HG03060 (cell line): ENCODE measurements around the gene PLD2.
A peak's percentile ranks its signal among the peaks of the same experiment; 100 is the strongest.
"Not testable (repeated sequence)": the region's sequence is repeated elsewhere in the genome, so short reads cannot be mapped to it uniquely, and the experiment has no call there.

Experiments used
- ATAC-seq: cut with Tn5 transposase; IDR thresholded peaks from one replicate; pipeline ENCODE4 v1.9.1; 2021; ENCODE audit warnings: low read depth, moderate number of reproducible peaks; ENCODE audit not compliant: unreplicated experiment

The PLD2 gene

GRCh38 chr17:4827399-4827798 lies 20.4 kb downstream of the PLD2 start:
- no peak for ATAC-seq

DNA sequence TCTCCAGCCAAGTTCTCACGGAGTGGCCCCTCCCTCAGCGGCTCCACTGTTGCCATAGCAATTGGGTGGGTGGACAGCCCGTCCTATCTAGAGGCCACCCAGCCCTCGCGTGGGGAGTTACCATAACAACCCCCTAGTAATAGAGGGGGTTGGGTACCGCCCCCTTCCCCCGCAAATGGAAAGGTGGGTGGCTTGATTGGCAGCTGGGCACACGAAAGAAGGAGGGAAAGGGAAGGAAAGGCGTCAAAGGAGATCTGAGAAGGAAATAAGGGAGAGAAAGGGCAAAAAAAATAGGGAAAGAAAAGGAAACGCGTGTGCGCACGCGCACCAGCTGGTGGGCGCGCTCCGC lies 25.9 kb downstream of the PLD2 start:
- not testable (repeated sequence) for ATAC-seq

DNA sequence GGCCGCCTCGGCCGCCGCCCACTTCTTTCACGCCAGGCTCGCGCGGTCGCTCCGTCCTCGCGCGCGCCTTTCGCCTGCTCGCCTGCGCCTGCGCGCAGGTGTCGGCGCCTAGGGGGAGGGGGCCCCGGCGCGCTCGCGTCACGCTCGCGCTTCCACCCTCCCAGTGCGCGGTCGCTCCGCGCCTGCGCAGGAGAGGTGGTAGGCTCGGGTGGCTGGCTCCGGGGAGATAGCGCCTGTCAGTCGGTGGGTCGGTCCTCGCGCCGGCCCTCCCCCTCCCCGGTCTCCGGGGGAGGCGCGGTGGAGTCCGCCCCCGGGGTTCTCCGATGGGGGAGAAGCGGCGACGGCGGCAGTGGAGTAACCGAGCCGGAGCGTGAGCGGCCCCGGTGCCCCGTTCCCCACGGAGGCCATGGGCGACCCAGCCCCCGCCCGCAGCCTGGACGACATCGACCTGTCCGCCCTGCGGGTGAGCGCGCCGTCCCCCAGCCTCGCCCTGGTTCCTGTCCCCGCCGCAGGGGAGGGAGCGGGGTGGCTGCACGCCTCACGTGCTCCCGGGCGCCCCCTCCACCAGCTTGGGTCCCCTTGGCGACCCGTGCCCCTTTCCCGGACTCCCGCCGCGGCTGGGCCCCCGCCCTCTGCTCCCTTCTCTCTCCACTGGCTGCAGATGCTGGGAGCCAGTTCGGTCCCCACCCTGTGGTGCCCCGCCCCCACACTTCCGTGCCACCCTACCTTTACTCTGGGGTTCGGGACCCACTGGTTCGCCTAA lies 26.4 kb downstream of the PLD2 start, which contains the start of gene MINK1:
TSS of gene MINK1 (plus strand) at position 163 of the 763 bp plus-strand sequence. CDS start at position 407, 244 bp downstream.
- peak; percentile 60 for ATAC-seq

DNA sequence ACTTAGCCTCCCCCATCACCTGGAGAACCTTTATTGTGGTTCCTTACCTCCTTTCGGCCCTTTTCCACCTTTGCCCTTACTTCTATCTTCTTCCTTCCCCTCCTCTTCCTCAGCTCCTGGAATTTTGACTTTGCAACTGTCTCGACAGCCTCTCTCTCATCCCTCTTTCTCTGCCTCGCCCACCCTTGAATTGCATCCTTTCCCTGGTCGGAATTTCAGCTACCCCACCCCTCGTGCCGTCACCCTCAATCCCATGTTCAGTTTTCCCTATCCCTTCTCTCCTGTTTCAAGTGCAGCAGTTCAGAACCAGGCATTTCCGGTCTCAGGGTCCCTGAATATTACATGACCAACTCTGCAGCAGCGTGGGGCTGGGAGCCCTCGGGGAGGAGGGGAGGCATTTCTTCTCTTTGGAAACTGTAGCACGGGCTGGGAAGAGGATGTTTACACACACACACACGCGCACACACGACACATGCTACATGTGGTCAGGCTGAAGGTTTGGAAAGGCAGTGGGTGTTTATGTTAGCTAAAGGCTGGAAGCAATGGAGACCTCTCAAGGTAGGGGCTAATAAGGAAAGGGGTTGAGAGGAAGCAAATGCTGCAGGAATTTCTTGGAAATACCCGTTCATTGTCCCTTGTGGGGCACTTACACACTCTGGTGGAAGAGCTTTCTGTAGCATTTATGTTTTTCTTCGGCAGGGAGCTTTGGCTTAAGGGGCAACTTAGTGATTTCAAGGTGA lies 27.2 kb downstream of the PLD2 start:
- no peak for ATAC-seq

DNA sequence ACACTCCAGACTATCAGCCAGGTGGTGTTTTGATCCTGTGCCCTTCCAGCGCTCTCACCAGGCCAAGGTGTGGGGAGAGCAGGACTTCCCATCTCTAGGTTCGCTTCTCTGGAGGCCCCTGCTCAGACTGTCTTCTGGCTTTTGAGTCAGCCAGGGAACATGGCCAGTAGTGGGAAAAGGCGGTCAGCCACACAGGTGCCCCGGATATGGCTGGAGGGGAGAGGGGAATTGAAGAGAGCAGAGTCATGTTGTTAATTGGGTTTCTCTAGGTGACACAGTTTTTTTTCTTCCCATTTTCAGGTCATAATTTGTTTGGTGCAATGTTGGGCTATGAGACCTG lies 27.7 kb downstream of the PLD2 start:
- ATAC-seq = no peak

DNA sequence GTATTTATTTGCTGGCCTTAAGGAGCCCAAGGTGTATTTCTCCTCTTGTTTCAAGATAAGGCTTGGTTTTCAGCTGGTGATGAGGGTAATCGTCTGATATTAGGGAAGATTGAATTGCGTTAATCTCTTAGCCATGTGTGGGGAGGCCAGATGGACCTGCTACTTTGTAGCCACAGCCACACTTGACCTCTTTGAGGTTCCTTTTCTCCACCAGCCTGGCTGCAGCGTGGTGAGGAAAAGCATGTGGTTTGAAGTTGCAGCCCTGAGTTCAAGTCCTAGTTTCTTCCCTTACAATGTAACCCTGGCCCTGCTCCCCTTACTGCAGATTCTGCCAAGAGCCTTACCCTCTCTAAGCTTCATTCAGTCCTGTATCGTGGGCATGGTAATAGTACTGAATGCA lies 29.3 kb downstream of the PLD2 start:
- ATAC-seq = no peak

GRCh38 chr17:4837471-4838308 lies 30.7 kb downstream of the PLD2 start:
- no peak for ATAC-seq

DNA sequence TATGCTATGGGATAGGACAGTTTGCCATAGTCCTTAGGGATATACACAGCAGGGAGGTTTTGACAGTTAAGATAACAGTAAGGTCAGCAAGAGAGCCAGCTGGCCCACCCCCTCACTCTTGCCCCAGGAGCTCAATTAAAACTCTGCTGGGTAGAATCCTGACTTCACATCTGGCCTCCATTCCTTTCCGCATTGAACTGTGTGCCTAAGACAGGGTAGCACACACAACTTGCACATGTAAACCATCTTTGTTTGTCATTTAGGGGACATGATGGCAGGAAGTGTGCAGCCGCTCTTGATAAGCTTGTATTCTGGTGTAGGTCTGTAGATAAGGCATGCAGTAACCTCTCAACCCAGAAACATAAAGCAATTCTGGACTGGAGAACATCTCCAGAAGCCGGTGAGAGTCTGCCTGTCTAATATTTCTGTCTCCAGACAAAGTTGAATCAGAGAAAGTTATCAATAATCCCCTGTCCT lies 31.4 kb downstream of the PLD2 start:
- ATAC-seq = no peak

GRCh38 chr17:4839221-4839620 lies 32.3 kb downstream of the PLD2 start:
- no peak for ATAC-seq

DNA sequence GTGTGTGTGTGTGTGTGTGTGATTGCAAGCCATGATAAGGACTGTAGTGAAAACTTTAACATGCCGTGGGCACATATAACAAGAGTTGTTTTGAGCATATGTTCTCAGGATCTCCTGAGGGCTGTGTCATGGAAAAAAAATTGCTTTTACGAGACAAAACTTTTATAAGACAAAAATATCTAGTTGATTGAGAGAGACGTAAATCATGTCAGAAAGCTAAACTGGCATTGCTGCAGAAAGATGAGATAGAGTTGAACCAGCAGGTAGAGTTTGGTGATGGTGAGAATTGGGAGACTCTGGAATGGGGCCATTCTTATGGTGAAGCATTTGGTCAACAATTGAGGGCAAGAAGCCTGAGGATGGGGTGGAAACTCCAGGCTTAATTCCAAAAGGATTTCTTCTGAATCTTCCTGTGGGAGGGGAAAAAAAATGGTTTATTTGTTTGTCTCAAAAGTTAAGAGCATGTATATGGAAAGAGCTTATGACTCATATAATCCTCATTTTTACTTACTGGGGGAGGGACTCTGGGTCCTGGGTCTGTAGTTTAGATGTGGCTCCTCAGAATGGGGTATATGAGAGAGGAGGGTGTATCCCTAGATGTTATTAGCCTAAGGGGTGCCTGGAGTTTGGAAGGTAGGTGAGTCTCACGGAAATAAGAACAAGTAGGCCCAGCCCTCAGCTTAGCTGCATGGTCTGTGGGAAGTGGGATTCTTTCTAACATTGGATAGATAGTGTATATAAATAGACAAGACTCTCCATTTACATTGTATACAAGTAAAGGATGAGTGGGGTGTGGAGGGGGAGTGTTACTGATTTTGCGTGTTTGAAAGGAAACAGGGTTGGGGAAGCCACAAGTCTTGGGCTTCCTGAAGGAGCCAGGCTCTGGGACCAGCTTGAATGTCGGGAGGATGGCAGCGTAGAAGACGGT lies 33.3 kb downstream of the PLD2 start:
- no peak for ATAC-seq

GRCh38 chr17:4840893-4841242 lies 33.9 kb downstream of the PLD2 start:
- no peak for ATAC-seq

DNA sequence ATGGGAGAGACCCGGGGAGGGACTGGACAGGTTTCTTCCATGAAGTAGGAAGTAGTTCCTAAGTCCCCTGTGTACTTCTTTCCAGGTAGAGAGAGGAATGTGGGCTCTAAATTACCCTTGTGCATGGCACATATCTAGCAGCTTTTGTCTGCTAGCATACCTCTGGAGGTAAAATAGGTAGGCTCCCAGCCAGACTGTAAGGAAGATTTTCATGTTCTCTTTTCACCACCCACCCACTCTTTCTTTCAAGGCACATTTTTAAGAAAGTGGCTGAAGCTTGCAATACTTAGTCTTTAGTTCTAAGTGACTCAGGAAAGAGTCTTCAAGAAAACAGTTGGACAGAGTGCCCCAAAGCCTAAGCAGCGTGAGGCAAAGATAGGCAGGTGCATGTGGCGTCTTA lies 35.4 kb downstream of the PLD2 start:
- ATAC-seq = no peak

GRCh38 chr17:4843321-4844000 lies 36.5 kb downstream of the PLD2 start:
- no peak for ATAC-seq

- no peak for ATAC-seq
Observed at GRCh38 chr17:4845118-4845517, 38.2 kb downstream of the PLD2 start.

GRCh38 chr17:4846635-4847390 lies 39.9 kb downstream of the PLD2 start:
- no peak for ATAC-seq

DNA sequence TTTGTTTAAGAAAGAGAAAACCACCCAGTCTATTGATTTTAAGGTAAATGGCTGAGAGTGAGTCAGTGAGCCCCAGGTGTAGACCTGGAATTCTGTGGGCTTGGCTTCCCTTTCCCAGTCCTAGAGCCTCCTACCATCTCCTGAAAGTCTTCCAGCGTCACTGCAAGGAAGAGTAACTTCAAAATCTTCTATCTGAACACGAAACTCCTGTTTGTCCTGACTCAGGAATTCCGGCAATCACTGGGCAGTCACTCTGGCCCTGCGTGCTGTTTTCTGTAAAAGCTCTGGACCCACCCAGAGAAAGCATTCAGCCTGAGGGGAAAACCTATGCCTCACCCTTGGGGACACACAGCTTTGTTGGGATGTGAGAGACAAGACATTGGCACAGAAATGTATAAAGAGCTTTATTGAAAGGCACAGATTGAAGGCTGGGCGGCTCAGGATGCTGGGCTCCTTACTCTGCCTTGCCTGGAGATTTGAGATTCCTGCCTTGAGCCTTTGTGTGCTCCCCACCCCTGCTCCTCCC lies 42.1 kb downstream of the PLD2 start:
- no peak for ATAC-seq

DNA sequence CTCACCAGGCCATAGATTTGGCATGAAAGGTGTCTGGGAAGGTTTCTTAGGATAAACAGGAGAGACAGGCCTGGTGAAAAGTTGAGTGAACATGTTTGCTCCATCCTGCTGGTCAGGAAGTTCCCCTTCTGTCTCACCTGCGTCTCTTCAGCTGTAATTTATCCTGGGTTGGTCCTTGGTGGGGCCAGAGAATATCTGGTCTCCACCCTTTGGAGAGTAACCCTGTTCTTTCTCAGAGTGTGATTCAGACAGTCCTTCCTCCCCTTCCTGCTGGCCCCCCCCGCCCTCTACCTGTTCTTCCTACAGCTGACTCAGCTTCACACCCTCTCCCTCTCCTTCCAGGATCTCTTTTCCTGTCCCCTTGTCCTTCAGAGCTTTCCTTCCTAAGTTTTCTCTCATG lies 43.3 kb downstream of the PLD2 start:
- no peak for ATAC-seq

GRCh38 chr17:4851084-4851483 lies 44.1 kb downstream of the PLD2 start:
- ATAC-seq = no peak
